Stomach smooth muscle (tissue), 2 donors: ENCODE measurements around the gene SYNGR2.

ENCODE experiments used
- H3K27ac ChIP-seq: one replicate; pipeline ENCODE4 v1.7.0; 2013; ENCODE audit warnings: mild to moderate bottlenecking, low read length, inconsistent platforms
- H3K27me3 ChIP-seq, 2 donors: one replicate each; pipeline ENCODE4 v1.7.0; 2013; ENCODE audit warnings: low read length in 2 of 2; ENCODE audit not compliant: insufficient read depth in 2 of 2, control insufficient read depth in 1 of 2
- H3K36me3 ChIP-seq, 2 donors: one replicate each; pipeline ENCODE4 v1.7.0; 2013; ENCODE audit warnings: low read length in 2 of 2; ENCODE audit not compliant: control insufficient read depth in 2 of 2, insufficient read depth in 2 of 2
- H3K4me1 ChIP-seq: one replicate; pipeline ENCODE4 v1.7.0; 2013; ENCODE audit warnings: low read length; ENCODE audit not compliant: control insufficient read depth, insufficient read depth
- H3K4me3 ChIP-seq, 2 donors: one replicate each; pipeline ENCODE4 v1.7.0; 2013; ENCODE audit warnings: low read length in 2 of 2
- H3K9ac ChIP-seq, 2 donors: one replicate each; pipeline ENCODE4 v1.7.0; 2013; ENCODE audit warnings: low read length in 2 of 2, mild to moderate bottlenecking in 1 of 2
- H3K9me3 ChIP-seq, 2 donors: one replicate each; pipeline ENCODE4 v1.7.0; 2013; ENCODE audit warnings: low read length in 2 of 2; ENCODE audit not compliant: control insufficient read depth in 2 of 2
- donor health status: healthy.
- donor health status: Pancreatic carcinoma.

The SYNGR2 gene

GRCh38 chr17:78146471-78146869 lies 21.9 kb upstream of the SYNGR2 start:
- H3K9me3 ChIP-seq, result no peaks in the 10 kb centered on the region
- no peak overlapping the region for H3K27ac ChIP-seq
- H3K36me3 ChIP-seq, result no peaks in the 10 kb centered on the region
- no peak overlapping the region for H3K9ac ChIP-seq
- H3K4me3 ChIP-seq, result no peak overlapping the region
- peaks cover 26% of the 10 kb centered on the region for H3K4me1 ChIP-seq
- peaks cover 0 to 1% of the 10 kb centered on the region in 2 donors for H3K27me3 ChIP-seq

- H3K4me1 ChIP-seq, result peaks cover 22% of the 10 kb centered on the region
- H3K27ac ChIP-seq, result no peak overlapping the region
- H3K9ac ChIP-seq, result no peak overlapping the region
- no peaks in the 10 kb centered on the region for H3K36me3 ChIP-seq
- no peaks in the 10 kb centered on the region for H3K27me3 ChIP-seq
- H3K9me3 ChIP-seq, result no peaks in the 10 kb centered on the region
- no peak overlapping the region for H3K4me3 ChIP-seq
Observed at GRCh38 chr17:78146881-78147280, 21.5 kb upstream of the SYNGR2 start.

- Histone ChIP-seq H3K4me3 (no peak overlapping the region), H3K27me3 (no peaks in the 10 kb centered on the region), H3K4me1 (peaks cover 21% of the 10 kb centered on the region), H3K27ac (no peak overlapping the region), H3K36me3 (no peaks in the 10 kb centered on the region), H3K9ac (no peak overlapping the region), H3K9me3 (no peaks in the 10 kb centered on the region)
Observed at GRCh38 chr17:78147315-78147998, 20.9 kb upstream of the SYNGR2 start.

- H3K9ac ChIP-seq, result no peak overlapping the region
- no peak overlapping the region for H3K4me3 ChIP-seq
- H3K9me3 ChIP-seq, result no peaks in the 10 kb centered on the region
- no peak overlapping the region for H3K27ac ChIP-seq
- peaks cover 21% of the 10 kb centered on the region for H3K4me1 ChIP-seq
- H3K36me3 ChIP-seq, result no peaks in the 10 kb centered on the region
- no peaks in the 10 kb centered on the region for H3K27me3 ChIP-seq
Observed at GRCh38 chr17:78148286-78149016, 19.9 kb upstream of the SYNGR2 start.

GRCh38 chr17:78151514-78152008 lies 16.8 kb upstream of the SYNGR2 start:
- Histone ChIP-seq H3K36me3 (no peaks in the 10 kb centered on the region), H3K4me1 (no peaks in the 10 kb centered on the region), H3K9ac (no peak overlapping the region), H3K27ac (no peak overlapping the region), H3K4me3 (no peak overlapping the region), H3K9me3 (no peaks in the 10 kb centered on the region), H3K27me3 (no peaks in the 10 kb centered on the region)

- Histone ChIP-seq H3K4me1 (no peaks in the 10 kb centered on the region), H3K27me3 (no peaks in the 10 kb centered on the region), H3K9me3 (no peaks in the 10 kb centered on the region), H3K9ac (no peak overlapping the region), H3K36me3 (no peaks in the 10 kb centered on the region), H3K27ac (no peak overlapping the region), H3K4me3 (no peak overlapping the region)
Observed at GRCh38 chr17:78154903-78155811, 13.2 kb upstream of the SYNGR2 start.

GRCh38 chr17:78159575-78160158 lies 8.7 kb upstream of the SYNGR2 start:
- H3K4me1 ChIP-seq, result no peaks in the 10 kb centered on the region
- H3K27me3 ChIP-seq, result no peaks in the 10 kb centered on the region
- H3K36me3 ChIP-seq, result no peaks in the 10 kb centered on the region
- no peak overlapping the region for H3K27ac ChIP-seq
- no peak overlapping the region for H3K9ac ChIP-seq
- H3K4me3 ChIP-seq, result no peak overlapping the region
- no peaks in the 10 kb centered on the region for H3K9me3 ChIP-seq

GRCh38 chr17:78163881-78164747 lies 4.3 kb upstream of the SYNGR2 start:
- H3K9me3 ChIP-seq, result no peaks in the 10 kb centered on the region

GRCh38 chr17:78164748-78165607 lies 3.4 kb upstream of the SYNGR2 start:
- no peaks in the 10 kb centered on the region for H3K9me3 ChIP-seq
- H3K9ac ChIP-seq, result no peak overlapping the region
- H3K27ac ChIP-seq, result no peak overlapping the region

More at GRCh38 chr17:78163881-78164747, 4.3 kb upstream of the SYNGR2 start:
- Histone ChIP-seq H3K9ac (no peak overlapping the region), H3K4me1 (peaks cover under 1% of the 10 kb centered on the region), H3K36me3 (no peaks in the 10 kb centered on the region), H3K27me3 (no peaks in the 10 kb centered on the region), H3K27ac (no peak overlapping the region), H3K4me3 (no peak overlapping the region)

More at GRCh38 chr17:78164748-78165607, 3.4 kb upstream of the SYNGR2 start:
- Histone ChIP-seq H3K36me3 (no peaks in the 10 kb centered on the region), H3K4me3 (no peak overlapping the region), H3K4me1 (peaks cover 9% of the 10 kb centered on the region), H3K27me3 (no peaks in the 10 kb centered on the region)
